ENCODE measurements around the gene STXBP5. TPM values are rescaled to one million over a fixed set of nuclear protein-coding genes. Genes with fewer than 3 reads are reported as not detected.

The STXBP5 gene
- total RNA-seq, 1 donor from 2014 or later: 10.7 TPM

DNA sequence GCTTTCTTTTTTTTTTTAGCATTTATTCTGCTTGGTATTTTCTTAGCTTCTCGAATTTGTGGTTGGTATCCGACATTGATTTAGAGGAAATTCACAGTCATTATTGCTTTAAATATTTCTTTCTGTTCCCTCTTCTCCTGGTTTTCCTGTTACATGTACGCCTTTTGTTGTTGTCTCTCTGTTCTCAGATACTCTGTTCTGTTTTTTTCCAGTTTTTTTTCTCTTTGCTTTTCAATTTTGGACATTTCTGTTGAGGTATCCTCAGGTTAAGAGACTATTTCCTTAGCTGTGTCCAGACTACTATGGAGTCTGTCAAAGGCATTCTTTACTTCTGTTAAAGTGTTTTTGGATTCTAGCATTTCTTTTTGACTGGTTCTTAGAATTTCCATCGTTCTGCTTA lies 17.5 kb downstream of the STXBP5 start:
- Mint-ChIP-seq H3K9me3 (no peaks in the 10 kb centered on the region), H3K27me3 (ENCODE audit: low read depth) (no peaks in the 10 kb centered on the region), H3K4me1 (peaks cover 27% of the 10 kb centered on the region), H3K27ac (ENCODE audit: unreplicated experiment) (peak overlapping the region; percentile 14), H3K36me3 (ENCODE audit: low read depth) (peaks cover 7% of the 10 kb centered on the region), H3K4me3 (no peak overlapping the region)
- no peak for TF ChIP-seq CTCF (conservative IDR thresholded peaks at IDR 0.05)
- no peak for DNase-seq (ENCODE audit: low read depth, low spot score)

GRCh38 chr6:147222160-147222838 lies 18.1 kb downstream of the STXBP5 start:
- H3K27me3 Mint-ChIP-seq (ENCODE audit: low read depth): no peaks in the 10 kb centered on the region
- no peak overlapping the region for H3K4me3 Mint-ChIP-seq
- H3K27ac Mint-ChIP-seq (ENCODE audit: unreplicated experiment): peak overlapping the region; percentile 14
- no peaks in the 10 kb centered on the region for H3K9me3 Mint-ChIP-seq
- peak; percentile 69 for TF ChIP-seq CTCF (conservative IDR thresholded peaks at IDR 0.05)
- H3K36me3 Mint-ChIP-seq (ENCODE audit: low read depth): peaks cover 7% of the 10 kb centered on the region
- no peak for DNase-seq (ENCODE audit: low read depth, low spot score)
- peaks cover 28% of the 10 kb centered on the region for H3K4me1 Mint-ChIP-seq

GRCh38 chr6:147223736-147224135 lies 19.5 kb downstream of the STXBP5 start:
- Mint-ChIP-seq H3K4me3 (no peak overlapping the region), H3K27me3 (ENCODE audit: low read depth) (no peaks in the 10 kb centered on the region), H3K27ac (ENCODE audit: unreplicated experiment) (no peak overlapping the region), H3K9me3 (no peaks in the 10 kb centered on the region), H3K36me3 (ENCODE audit: low read depth) (peaks cover 7% of the 10 kb centered on the region), H3K4me1 (peaks cover 43% of the 10 kb centered on the region)
- TF ChIP-seq CTCF (conservative IDR thresholded peaks at IDR 0.05): no peak
- DNase-seq (ENCODE audit: low read depth, low spot score): no peak

DNA sequence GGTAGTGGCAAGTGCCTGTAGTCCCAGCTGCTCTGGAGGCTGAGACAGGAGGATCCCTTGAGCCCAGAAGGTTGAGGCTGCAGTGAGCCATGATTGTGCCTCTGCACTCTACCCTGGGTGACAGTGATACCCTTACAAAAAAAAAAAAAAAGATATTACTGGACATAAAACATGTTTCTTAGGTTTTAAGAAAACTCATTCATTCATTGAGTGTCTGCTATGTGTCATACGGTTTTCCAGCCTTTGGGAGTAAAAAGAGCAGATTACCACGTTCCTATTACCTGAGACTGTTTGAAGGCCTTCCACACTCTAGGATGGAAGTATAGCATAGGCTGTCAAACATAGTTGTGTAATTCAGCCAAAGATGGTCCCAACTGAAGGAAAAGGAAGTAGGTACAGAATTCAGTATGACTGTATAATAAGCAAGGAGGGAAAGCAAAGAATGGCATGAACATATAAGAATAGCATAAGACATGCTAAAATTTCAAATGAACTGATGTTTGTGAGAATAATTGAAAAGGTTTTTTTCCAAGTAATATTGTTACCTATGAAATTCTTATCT lies 22.0 kb downstream of the STXBP5 start:
- Mint-ChIP-seq H3K4me3 (no peak overlapping the region), H3K9me3 (no peaks in the 10 kb centered on the region), H3K27ac (ENCODE audit: unreplicated experiment) (no peak overlapping the region), H3K4me1 (peaks cover 49% of the 10 kb centered on the region), H3K27me3 (ENCODE audit: low read depth) (no peaks in the 10 kb centered on the region), H3K36me3 (ENCODE audit: low read depth) (peaks cover 10% of the 10 kb centered on the region)
- TF ChIP-seq CTCF (conservative IDR thresholded peaks at IDR 0.05): no peak
- DNase-seq (ENCODE audit: low read depth, low spot score): no peak

- peaks cover 9% of the 10 kb centered on the region for H3K36me3 Mint-ChIP-seq (ENCODE audit: low read depth)
- no peak for DNase-seq (ENCODE audit: low read depth, low spot score)
- TF ChIP-seq CTCF (conservative IDR thresholded peaks at IDR 0.05): no peak
- no peaks in the 10 kb centered on the region for H3K9me3 Mint-ChIP-seq
- peak overlapping the region; percentile 24 for H3K4me3 Mint-ChIP-seq
- peaks cover 46% of the 10 kb centered on the region for H3K4me1 Mint-ChIP-seq
- peak overlapping the region; percentile 73 for H3K27ac Mint-ChIP-seq (ENCODE audit: unreplicated experiment)
- H3K27me3 Mint-ChIP-seq (ENCODE audit: low read depth): no peaks in the 10 kb centered on the region
Observed at GRCh38 chr6:147226877-147227276, 22.7 kb downstream of the STXBP5 start.
